Hematopoietic multipotent progenitor cell treated with erythropoietin and hydrocortisone succinate and interleukin-3 and kit ligand, for 6 days (in vitro differentiated cells): ENCODE results near the gene AKIRIN1.
A peak's percentile ranks its signal among the peaks of the same experiment; 100 is the strongest.
"Not testable (repeated sequence)": the region's sequence is repeated elsewhere in the genome, so short reads cannot be mapped to it uniquely, and the experiment has no call there.

Experiments
- DNase-seq: peaks from one replicate; pipeline ENCODE4 v3.0.0-alpha.2; 2015

The AKIRIN1 gene

GRCh38 chr1:38990738-38991637 is at the start of gene AKIRIN1:
Gene AKIRIN1, plus strand, starts transcription at chr1:38991276. Its CDS starts 105 bp downstream, at chr1:38991381.
- DNase-seq: peak; percentile 95

GRCh38 chr1:38941527-38942019 is 49.5 kb upstream of the AKIRIN1 start, which contains the start of gene RHBDL2:
Gene RHBDL2, minus strand, starts transcription at chr1:38941830. Its CDS starts 22,618 bp downstream, at chr1:38919212.
- DNase-seq: no peak

- no peak for DNase-seq
Measured at GRCh38 chr1:38942664-38943428, 48.2 kb upstream of the AKIRIN1 start.

GRCh38 chr1:38944547-38944946 is 46.5 kb upstream of the AKIRIN1 start:
- no peak for DNase-seq

- DNase-seq: no peak
Measured at GRCh38 chr1:38950553-38950952, 40.5 kb upstream of the AKIRIN1 start.

GRCh38 chr1:38953433-38953860 is 37.6 kb upstream of the AKIRIN1 start:
- DNase-seq: peak; percentile 34

- DNase-seq: peak; percentile 35
Measured at GRCh38 chr1:38958967-38959366, 32.1 kb upstream of the AKIRIN1 start.

GRCh38 chr1:38962113-38962512 is 29.0 kb upstream of the AKIRIN1 start:
- DNase-seq: no peak

- peak; percentile 24 for DNase-seq
Measured at GRCh38 chr1:38962560-38962959, 28.5 kb upstream of the AKIRIN1 start.

GRCh38 chr1:38964140-38964548 is 26.9 kb upstream of the AKIRIN1 start:
- peak; percentile 59 for DNase-seq

- peak; percentile 49 for DNase-seq
Measured at GRCh38 chr1:38973145-38973544, 17.9 kb upstream of the AKIRIN1 start.

- DNase-seq: no peak
Measured at GRCh38 chr1:38973659-38974437, 17.2 kb upstream of the AKIRIN1 start.

GRCh38 chr1:38977399-38978244 is 13.5 kb upstream of the AKIRIN1 start:
- DNase-seq: not testable (repeated sequence)

- DNase-seq: not testable (repeated sequence)
Measured at GRCh38 chr1:38978245-38978542, 12.9 kb upstream of the AKIRIN1 start.

- not testable (repeated sequence) for DNase-seq
Measured at GRCh38 chr1:38979380-38979779, 11.7 kb upstream of the AKIRIN1 start.

GRCh38 chr1:38989979-38990378 is 1.1 kb upstream of the AKIRIN1 start:
- no peak for DNase-seq

GRCh38 chr1:38990386-38990737 is 714 bp upstream of the AKIRIN1 start:
- peak; percentile 52 for DNase-seq

GRCh38 chr1:38991638-38992411 is 749 bp downstream of the AKIRIN1 start:
- peak; percentile 31 for DNase-seq

- DNase-seq: no peak
Measured at GRCh38 chr1:38992412-38993111, 1.5 kb downstream of the AKIRIN1 start.

GRCh38 chr1:38994196-38994595 is 3.1 kb downstream of the AKIRIN1 start:
- no peak for DNase-seq
